ENCODE results near the gene LDB2.

LDB2 gene

GRCh38 chr4:16838226-16838875, 60.1 kb downstream of the LDB2 start:
- DNase-seq, result no peak

GRCh38 chr4:16837475-16837874, 61.0 kb downstream of the LDB2 start:
- DNase-seq, result no peak

- no peak for DNase-seq
These were observed 62.1 kb downstream of the LDB2 start for GRCh38 chr4:16836324-16836723.

GRCh38 chr4:16835597-16836247, 62.7 kb downstream of the LDB2 start:
- no peak for DNase-seq

- DNase-seq, result no peak
These were observed 63.6 kb downstream of the LDB2 start for GRCh38 chr4:16834814-16835213.

- no peak for DNase-seq
These were observed 64.7 kb downstream of the LDB2 start for GRCh38 chr4:16833722-16834121.

GRCh38 chr4:16830081-16830480, 68.4 kb downstream of the LDB2 start:
- no peak for DNase-seq

- DNase-seq, result no peak
These were observed 70.4 kb downstream of the LDB2 start for GRCh38 chr4:16827794-16828724.

- DNase-seq, result no peak
These were observed 71.4 kb downstream of the LDB2 start for GRCh38 chr4:16827045-16827444.

- no peak for DNase-seq
These were observed 72.0 kb downstream of the LDB2 start for GRCh38 chr4:16826406-16826910.

- DNase-seq, result no peak
These were observed 74.1 kb downstream of the LDB2 start for GRCh38 chr4:16824278-16824806.

GRCh38 chr4:16820329-16820728, 78.1 kb downstream of the LDB2 start:
- no peak for DNase-seq

- DNase-seq, result no peak
These were observed 78.8 kb downstream of the LDB2 start for GRCh38 chr4:16819652-16820051.

- no peak for DNase-seq
These were observed 80.4 kb downstream of the LDB2 start for GRCh38 chr4:16818005-16818404.

- no peak for DNase-seq
These were observed 81.2 kb downstream of the LDB2 start for GRCh38 chr4:16817286-16817685.

GRCh38 chr4:16814361-16814760, 84.1 kb downstream of the LDB2 start:
- no peak for DNase-seq

- DNase-seq, result no peak
These were observed 86.4 kb downstream of the LDB2 start for GRCh38 chr4:16812041-16812440.

GRCh38 chr4:16809943-16810342, 88.5 kb downstream of the LDB2 start:
- no peak for DNase-seq

- DNase-seq, result no peak
These were observed 89.4 kb downstream of the LDB2 start for GRCh38 chr4:16809064-16809463.

- DNase-seq, result no peak
These were observed 91.1 kb downstream of the LDB2 start for GRCh38 chr4:16807355-16807754.

GRCh38 chr4:16804581-16804980, 93.9 kb downstream of the LDB2 start:
- DNase-seq, result no peak

GRCh38 chr4:16802044-16802443, 96.4 kb downstream of the LDB2 start:
- DNase-seq, result no peak

- DNase-seq, result no peak
These were observed 97.1 kb downstream of the LDB2 start for GRCh38 chr4:16801356-16801755.

All from activated effector memory CD4-positive, alpha-beta T cell treated with Interleukin-2 at 50 U/mL for 16 hours (primary cell).